ENCODE measurements around the gene OR10A3. TPM values are rescaled to one million over a fixed set of nuclear protein-coding genes. Genes with fewer than 3 reads are reported as not detected.
A peak's percentile ranks its signal among the peaks of the same experiment; 100 is the strongest.
"Not testable (repeated sequence)": the region's sequence is repeated elsewhere in the genome, so short reads cannot be mapped to it uniquely, and the experiment has no call there.

The OR10A3 gene
- under 0.01 TPM in 1 of 2 replicates, not detected in the other for total RNA-seq

DNA sequence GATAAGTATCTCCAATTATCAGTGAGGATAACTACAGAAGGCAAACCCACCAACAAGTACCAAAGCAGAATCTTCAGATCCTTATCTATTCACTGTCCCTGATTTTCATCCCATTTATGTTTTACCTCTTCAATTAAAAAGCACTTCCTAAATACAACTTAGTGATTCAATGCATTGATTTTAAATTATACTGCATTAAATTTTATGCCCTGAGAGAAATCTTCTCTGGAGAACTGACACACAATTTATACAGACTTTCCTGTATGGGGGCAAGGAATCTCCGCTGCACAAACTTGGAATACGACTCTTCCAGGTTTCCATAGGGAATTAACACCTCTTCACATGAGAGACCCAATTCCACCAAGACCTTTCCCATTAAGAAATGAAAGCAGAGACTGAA, at the start of gene OR10A3:
Gene OR10A3, minus strand, starts transcription at position 101 of the 400 bp plus-strand sequence. CDS start 2,188 bp downstream, outside the sequence.
- H3K4me3 ChIP-seq (ENCODE audit: low read depth, low read length) = no peak within 1 kb of the TSS
- no peak for DNase-seq (ENCODE audit: low read depth)
- TF ChIP-seq, protein P1, sequence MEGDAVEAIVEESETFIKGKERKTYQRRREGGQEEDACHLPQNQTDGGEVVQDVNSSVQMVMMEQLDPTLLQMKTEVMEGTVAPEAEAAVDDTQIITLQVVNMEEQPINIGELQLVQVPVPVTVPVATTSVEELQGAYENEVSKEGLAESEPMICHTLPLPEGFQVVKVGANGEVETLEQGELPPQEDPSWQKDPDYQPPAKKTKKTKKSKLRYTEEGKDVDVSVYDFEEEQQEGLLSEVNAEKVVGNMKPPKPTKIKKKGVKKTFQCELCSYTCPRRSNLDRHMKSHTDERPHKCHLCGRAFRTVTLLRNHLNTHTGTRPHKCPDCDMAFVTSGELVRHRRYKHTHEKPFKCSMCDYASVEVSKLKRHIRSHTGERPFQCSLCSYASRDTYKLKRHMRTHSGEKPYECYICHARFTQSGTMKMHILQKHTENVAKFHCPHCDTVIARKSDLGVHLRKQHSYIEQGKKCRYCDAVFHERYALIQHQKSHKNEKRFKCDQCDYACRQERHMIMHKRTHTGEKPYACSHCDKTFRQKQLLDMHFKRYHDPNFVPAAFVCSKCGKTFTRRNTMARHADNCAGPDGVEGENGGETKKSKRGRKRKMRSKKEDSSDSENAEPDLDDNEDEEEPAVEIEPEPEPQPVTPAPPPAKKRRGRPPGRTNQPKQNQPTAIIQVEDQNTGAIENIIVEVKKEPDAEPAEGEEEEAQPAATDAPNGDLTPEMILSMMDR (IDR thresholded peaks at IDR 0.05; ENCODE audit: insufficient read depth, low read depth, low read length) = no peak

DNA sequence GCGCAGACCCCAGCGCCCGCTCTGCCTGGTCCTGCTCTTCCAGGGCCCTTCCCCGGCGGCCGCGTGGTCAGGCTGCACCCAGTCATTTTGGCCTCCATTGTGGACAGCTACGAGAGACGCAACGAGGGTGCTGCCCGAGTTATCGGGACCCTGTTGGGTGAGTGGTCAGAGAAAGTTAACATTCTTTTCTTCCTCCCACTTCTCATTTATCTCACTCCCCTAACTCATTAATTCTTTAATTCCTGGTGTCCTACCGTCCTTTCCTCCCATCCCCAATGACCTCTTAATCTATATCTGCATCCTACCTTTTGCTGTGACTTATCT, 46.0 kb upstream of the OR10A3 start:
- H3K4me3 ChIP-seq (ENCODE audit: low read depth, low read length) = peak overlapping the region; percentile 66
- DNase-seq (ENCODE audit: low read depth) = not testable (repeated sequence)

GRCh38 chr11:7986768-7987559, 45.5 kb upstream of the OR10A3 start, which contains the start of gene EIF3F:
Gene EIF3F (plus strand): TSS chr11:7987337. CDS start chr11:7987353, 16 bp downstream.
- peak within 1 kb of the TSS; percentile 66 for H3K4me3 ChIP-seq (ENCODE audit: low read depth, low read length)
- TF ChIP-seq, protein P1 (IDR thresholded peaks at IDR 0.05; ENCODE audit: insufficient read depth, low read depth, low read length) = peak; percentile 80
- peak; percentile 100 for DNase-seq (ENCODE audit: low read depth)

- DNase-seq (ENCODE audit: low read depth) = no peak
- TF ChIP-seq, protein P1 (IDR thresholded peaks at IDR 0.05; ENCODE audit: insufficient read depth, low read depth, low read length) = no peak
- H3K4me3 ChIP-seq (ENCODE audit: low read depth, low read length) = no peak overlapping the region
These were observed 42.5 kb upstream of the OR10A3 start for GRCh38 chr11:7983832-7984590.

DNA sequence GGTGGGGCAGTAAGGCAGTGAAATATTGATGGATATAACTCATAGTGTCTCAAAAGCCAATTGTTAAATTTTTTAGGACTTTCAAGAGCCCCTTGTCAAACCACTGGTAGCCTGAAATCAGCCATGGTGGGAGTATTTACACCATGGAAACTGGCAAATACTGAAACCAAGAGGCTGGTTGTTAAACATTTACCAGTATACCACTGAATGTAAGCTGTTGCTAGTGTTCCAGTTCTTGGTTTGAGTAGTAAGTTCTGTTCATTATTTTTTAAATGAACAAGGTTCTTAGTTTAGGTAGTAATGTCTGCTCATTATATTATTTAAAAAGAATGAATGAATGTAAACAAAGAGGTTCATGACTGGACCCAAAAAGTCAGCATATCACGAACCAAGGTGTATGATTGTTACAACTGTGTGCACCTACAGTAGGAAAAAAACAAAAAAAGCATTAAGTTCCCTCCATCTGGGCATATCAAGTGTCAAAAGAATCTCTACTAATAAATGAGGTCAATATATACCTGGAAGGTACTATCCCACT, 41.1 kb upstream of the OR10A3 start:
- TF ChIP-seq, protein P1 (IDR thresholded peaks at IDR 0.05; ENCODE audit: insufficient read depth, low read depth, low read length) = no peak
- no peak overlapping the region for H3K4me3 ChIP-seq (ENCODE audit: low read depth, low read length)
- DNase-seq (ENCODE audit: low read depth) = no peak

DNA sequence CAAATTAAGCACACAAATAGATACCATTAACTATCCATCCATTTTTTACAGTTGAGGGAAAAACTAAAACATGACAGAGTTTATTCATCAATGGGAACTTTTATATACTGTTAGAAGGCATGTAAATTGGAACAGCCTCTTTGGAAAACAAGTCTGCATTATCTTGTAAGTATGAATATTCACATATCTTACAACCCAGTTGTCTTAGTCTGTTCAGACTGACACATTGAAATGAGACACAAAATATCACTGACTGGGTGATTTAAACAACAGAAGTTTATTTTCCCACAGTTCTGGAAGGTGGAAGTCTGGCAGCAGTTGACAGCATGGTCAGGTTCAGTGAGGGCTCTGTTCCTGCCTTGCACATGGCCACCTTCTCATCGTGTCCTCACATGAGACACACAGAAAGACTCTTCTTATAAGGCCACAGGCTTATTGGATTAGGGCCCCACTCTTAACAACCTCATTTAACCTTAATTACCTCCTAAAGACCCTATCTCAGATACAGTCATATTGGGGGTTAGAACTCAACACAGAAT, 40.2 kb upstream of the OR10A3 start:
- H3K4me3 ChIP-seq (ENCODE audit: low read depth, low read length) = no peak overlapping the region
- TF ChIP-seq, protein P1 (IDR thresholded peaks at IDR 0.05; ENCODE audit: insufficient read depth, low read depth, low read length) = no peak
- DNase-seq (ENCODE audit: low read depth) = no peak
